Measurements from ENCODE around the gene TSPAN18.

DNA sequence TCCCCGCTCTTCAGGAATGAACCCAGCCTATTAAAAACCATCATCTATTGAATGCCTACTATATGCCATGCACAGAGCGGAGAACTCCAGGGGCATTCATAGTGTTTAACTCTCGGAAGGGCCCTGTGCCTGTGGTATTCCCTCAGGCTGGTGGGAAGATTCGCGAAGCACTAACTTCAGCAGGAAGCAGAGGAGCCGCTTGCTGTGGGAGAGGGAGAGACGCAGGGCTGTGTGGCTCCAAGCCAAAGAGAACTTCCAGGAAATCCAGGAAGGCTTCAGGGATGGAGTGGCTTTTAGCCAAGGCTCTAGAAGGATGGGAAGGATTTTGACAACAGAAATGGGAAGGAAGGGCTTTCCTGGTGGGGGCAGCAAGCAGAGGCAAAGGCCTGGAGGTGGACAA, 120.1 kb downstream of the TSPAN18 start:
- TF ChIP-seq CTCF (IDR thresholded peaks at IDR 0.05; ENCODE audit: low read depth, low read length, poor library complexity, severe bottlenecking) (no peak), EZH2phosphoT487 (IDR thresholded peaks at IDR 0.05; ENCODE audit: borderline replicate concordance, low read length) (no peak)

All from DOHH2 (cell line).